ENCODE results near the gene ZBTB16.

The ZBTB16 gene

GRCh38 chr11:114106986-114107385 is 47.5 kb downstream of the ZBTB16 start:
- H3K4me3 ChIP-seq (replicated peaks; ENCODE audit: low read depth, low read length), result no peak overlapping the region
- no peak for DNase-seq (ENCODE audit: extremely low read depth, low read depth)
- TF ChIP-seq CTCF (IDR thresholded peaks at IDR 0.05; ENCODE audit: low read depth, low read length, missing control alignments), result no peak

GRCh38 chr11:114108501-114109205 is 49.1 kb downstream of the ZBTB16 start:
- TF ChIP-seq CTCF (IDR thresholded peaks at IDR 0.05; ENCODE audit: low read depth, low read length, missing control alignments), result no peak
- DNase-seq (ENCODE audit: extremely low read depth, low read depth), result no peak
- H3K4me3 ChIP-seq (replicated peaks; ENCODE audit: low read depth, low read length), result no peak overlapping the region

- H3K4me3 ChIP-seq (replicated peaks; ENCODE audit: low read depth, low read length), result no peak overlapping the region
- no peak for DNase-seq (ENCODE audit: extremely low read depth, low read depth)
- TF ChIP-seq CTCF (IDR thresholded peaks at IDR 0.05; ENCODE audit: low read depth, low read length, missing control alignments), result no peak
Measured at GRCh38 chr11:114109206-114110090, 49.9 kb downstream of the ZBTB16 start.

- no peak overlapping the region for H3K4me3 ChIP-seq (replicated peaks; ENCODE audit: low read depth, low read length)
- TF ChIP-seq CTCF (IDR thresholded peaks at IDR 0.05; ENCODE audit: low read depth, low read length, missing control alignments), result no peak
- DNase-seq (ENCODE audit: extremely low read depth, low read depth), result no peak
Measured at GRCh38 chr11:114110123-114110522, 50.6 kb downstream of the ZBTB16 start.

- no peak overlapping the region for H3K4me3 ChIP-seq (replicated peaks; ENCODE audit: low read depth, low read length)
- no peak for DNase-seq (ENCODE audit: extremely low read depth, low read depth)
- no peak for TF ChIP-seq CTCF (IDR thresholded peaks at IDR 0.05; ENCODE audit: low read depth, low read length, missing control alignments)
Measured at GRCh38 chr11:114110952-114111947, 51.7 kb downstream of the ZBTB16 start.

- TF ChIP-seq CTCF (IDR thresholded peaks at IDR 0.05; ENCODE audit: low read depth, low read length, missing control alignments), result no peak
- no peak overlapping the region for H3K4me3 ChIP-seq (replicated peaks; ENCODE audit: low read depth, low read length)
- no peak for DNase-seq (ENCODE audit: extremely low read depth, low read depth)
Measured at GRCh38 chr11:114115451-114115928, 56.0 kb downstream of the ZBTB16 start.

All from HFF-Myc (cell line).